ENCODE data around the gene ABI3. TPM values are rescaled to one million over a fixed set of nuclear protein-coding genes. Genes with fewer than 3 reads are reported as not detected.
A peak's percentile ranks its signal among the peaks of the same experiment; 100 is the strongest.

ABI3 gene
- total RNA-seq, 1 donor from 2014 or later, result 4.6 TPM

GRCh38 chr17:49197346-49197998, 13.0 kb upstream of the ABI3 start:
- no peak for DNase-seq (ENCODE audit: low spot score)

DNA sequence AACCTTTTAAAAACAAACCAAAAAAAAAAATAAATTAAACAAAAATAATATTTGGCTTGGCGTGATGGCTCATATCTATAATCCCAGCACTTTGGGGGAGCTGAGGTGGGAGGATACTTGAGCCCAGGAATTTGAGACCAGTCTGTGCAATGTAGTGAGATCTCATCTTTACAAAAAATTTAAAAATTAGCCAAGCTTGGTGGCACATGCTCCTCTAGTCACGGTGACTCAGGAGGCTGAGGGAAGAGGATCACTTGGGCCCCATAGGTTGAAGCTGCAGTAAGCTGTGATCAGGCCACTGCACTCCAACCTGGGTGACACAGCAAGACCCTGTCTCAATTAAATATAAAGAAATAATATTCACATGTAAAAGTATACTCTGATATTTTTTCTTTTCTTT, 12.3 kb upstream of the ABI3 start:
- DNase-seq (ENCODE audit: low spot score), result no peak

DNA sequence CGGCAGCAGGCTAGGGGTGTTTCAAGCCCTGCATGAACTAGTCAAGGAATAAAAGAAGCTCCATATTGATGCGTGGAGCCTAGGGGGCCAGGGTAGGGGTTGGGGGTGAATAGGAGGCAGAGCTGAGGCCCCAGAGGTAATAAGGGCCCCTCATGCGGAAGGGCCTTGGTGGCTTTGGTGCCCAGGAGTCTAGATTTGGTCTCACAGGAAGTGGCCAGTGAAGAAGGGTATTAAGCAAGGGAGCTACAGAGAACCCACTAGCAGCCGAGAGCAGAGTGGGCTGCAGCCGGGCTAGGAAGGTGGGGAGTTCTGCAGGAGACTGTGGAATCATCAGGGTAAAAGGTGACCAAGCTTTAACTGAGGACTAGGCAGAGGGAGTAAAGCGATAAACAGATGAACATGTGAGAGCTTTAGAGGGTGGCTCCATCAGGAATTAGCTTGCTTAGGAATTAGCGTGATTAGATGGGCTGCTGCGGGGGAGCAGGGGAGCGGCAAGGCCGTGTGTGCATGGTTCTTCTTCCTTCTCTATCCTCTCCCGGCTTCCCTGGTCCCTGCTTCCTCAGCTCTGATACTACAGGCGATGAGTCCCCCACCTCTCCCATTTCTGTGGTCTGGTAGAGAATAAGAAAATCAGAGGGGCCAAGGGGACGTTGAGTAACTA, 10.0 kb upstream of the ABI3 start:
- no peak for DNase-seq (ENCODE audit: low spot score)

- DNase-seq (ENCODE audit: low spot score), result no peak
These were observed 9.0 kb upstream of the ABI3 start for GRCh38 chr17:49201481-49201927.

- no peak for DNase-seq (ENCODE audit: low spot score)
These were observed 6.7 kb upstream of the ABI3 start for GRCh38 chr17:49203796-49204195.

GRCh38 chr17:49204516-49204915, 6.0 kb upstream of the ABI3 start:
- no peak for DNase-seq (ENCODE audit: low spot score)

- no peak for DNase-seq (ENCODE audit: low spot score)
These were observed 1.4 kb upstream of the ABI3 start for GRCh38 chr17:49209061-49209571.

DNA sequence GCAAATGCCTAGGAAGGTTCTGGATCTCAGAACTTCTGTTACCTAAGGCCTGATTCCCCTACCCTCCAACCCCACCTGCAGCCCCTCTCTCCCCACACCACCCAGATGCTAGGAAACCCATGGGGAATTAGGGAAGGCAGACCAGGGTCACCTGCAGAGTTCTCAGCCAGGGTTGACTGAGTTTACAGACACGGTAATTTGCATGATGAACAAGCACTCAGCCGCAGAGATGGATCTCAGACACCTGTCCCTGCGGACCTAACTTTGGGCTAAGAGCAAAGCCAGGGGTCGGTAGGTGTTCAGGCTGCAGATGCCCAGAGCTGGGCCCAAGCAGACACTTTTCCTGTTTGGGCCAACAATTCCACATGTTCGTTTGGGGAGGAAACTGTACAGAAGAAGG, 2.9 kb downstream of the ABI3 start:
- no peak for DNase-seq (ENCODE audit: low spot score)

- no peak for DNase-seq (ENCODE audit: low spot score)
These were observed 3.3 kb downstream of the ABI3 start for GRCh38 chr17:49213847-49214246.

- no peak for DNase-seq (ENCODE audit: low spot score)
These were observed 4.3 kb downstream of the ABI3 start for GRCh38 chr17:49214676-49215360.

- DNase-seq (ENCODE audit: low spot score), result no peak
These were observed 6.0 kb downstream of the ABI3 start for GRCh38 chr17:49216482-49216881.

GRCh38 chr17:49216953-49217650, 6.6 kb downstream of the ABI3 start:
- DNase-seq (ENCODE audit: low spot score), result no peak

- DNase-seq (ENCODE audit: low spot score), result peak; percentile 41
These were observed 7.3 kb downstream of the ABI3 start for GRCh38 chr17:49217651-49218413.

DNA sequence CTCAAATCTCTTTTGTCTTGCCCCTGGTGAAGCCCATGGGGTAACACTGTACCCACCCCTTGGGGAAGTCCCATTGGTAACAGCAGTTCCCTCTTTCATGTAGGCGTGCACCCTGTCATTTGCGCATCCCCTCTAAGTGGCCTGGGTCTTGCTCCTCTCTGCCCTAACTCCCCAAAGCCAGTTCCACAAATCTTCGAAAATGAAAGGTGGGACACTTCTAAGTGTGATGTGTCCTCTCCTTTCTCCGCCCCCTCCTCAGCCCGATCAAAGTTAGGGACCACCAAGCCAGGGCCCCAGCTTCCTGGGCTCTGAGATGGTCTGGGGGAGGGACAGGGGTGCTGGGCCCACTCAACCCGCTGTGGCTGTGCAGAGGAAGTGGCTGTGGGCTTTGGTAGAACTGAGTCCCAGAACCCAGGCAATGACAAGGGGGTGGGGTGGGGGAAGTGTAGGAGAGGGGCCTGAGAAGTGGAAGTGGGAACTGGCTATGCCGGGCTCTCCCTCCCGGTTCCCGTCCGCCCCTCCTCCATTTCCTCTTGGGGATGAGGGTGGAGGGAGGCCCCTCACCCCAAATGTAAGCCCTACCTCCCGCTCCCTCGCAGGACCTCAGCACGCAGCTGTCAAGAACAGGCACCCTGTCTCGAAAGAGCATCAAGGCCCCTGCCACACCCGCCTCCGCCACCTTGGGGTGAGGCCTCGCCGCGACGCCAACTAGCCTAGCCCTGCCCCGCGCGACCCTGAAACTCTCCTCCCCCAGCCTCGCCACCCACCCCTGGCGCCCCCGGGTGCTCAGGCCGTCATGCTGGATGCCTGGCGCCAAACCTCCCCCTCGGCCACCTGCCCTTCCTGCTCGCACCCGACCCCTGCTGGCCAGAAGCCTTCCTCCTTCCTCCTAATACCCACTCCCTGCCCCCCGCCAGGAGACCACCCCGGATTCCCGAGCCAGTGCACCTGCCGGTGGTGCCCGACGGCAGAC, 8.7 kb downstream of the ABI3 start:
- DNase-seq (ENCODE audit: low spot score), result no peak

GRCh38 chr17:49219987-49220386, 9.5 kb downstream of the ABI3 start:
- DNase-seq (ENCODE audit: low spot score), result no peak

GRCh38 chr17:49223168-49223516, 12.6 kb downstream of the ABI3 start:
- DNase-seq (ENCODE audit: low spot score), result no peak

DNA sequence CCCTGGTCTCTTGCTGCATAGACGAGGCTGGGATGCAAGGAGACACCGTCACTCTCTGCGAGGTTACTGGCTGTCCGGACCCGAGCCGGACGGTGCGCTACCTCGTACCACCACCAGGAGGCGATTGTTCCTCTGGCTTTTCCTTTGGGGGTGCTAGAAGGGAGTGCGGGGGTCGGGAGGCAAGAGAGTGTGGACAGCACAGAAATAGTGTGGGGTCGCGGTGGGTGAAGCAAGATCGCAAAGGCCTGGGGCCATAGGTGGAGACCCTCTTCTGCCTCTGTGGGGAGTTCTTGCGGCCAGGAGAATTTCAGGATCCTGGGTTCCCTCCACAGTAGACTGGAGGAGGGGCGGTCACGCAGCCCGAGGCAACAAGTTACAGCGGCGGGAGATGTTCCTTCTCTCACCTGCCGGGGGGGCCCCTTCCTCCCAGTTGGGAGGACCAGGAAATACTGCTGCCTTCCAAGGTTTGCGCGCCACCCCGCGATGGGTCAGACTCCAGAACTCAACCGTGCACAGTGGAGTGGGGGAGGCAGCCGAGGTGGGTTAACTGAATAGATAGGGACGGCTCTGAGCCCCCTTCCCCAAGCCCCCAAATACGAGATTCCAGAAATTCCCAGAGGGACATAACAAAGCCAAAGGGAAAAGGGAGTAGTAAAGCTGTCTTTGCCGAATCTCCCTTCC, 13.2 kb downstream of the ABI3 start:
- DNase-seq (ENCODE audit: low spot score), result peak; percentile 31

- no peak for DNase-seq (ENCODE audit: low spot score)
These were observed 13.9 kb downstream of the ABI3 start for GRCh38 chr17:49224198-49224996.

DNA sequence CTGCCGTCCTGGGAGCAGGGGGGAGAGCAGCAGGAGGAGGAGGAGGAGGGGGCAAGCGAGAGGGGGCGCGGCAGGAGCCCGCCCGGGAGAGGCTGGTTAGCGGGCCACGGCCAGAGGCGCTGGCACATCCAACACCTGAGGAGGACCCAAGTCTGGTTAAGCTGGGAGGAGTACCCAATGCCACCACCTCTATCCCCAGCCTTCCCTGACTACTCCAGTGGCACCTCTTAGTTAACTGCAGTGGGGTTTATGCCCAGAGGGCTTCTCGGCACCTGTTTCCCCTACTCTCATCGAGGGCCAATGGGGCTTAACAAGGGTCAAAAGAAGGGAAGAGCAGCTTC, 14.5 kb downstream of the ABI3 start:
- DNase-seq (ENCODE audit: low spot score), result no peak

Measured in umbilical cord (tissue), 2 donors.